ENCODE data around the gene CELSR1. TPM values are rescaled to one million over a fixed set of nuclear protein-coding genes. Genes with fewer than 3 reads are reported as not detected.

CELSR1 gene
- total RNA-seq, 2 donors from 2014 or later: 24.2 to 38.2 TPM

DNA sequence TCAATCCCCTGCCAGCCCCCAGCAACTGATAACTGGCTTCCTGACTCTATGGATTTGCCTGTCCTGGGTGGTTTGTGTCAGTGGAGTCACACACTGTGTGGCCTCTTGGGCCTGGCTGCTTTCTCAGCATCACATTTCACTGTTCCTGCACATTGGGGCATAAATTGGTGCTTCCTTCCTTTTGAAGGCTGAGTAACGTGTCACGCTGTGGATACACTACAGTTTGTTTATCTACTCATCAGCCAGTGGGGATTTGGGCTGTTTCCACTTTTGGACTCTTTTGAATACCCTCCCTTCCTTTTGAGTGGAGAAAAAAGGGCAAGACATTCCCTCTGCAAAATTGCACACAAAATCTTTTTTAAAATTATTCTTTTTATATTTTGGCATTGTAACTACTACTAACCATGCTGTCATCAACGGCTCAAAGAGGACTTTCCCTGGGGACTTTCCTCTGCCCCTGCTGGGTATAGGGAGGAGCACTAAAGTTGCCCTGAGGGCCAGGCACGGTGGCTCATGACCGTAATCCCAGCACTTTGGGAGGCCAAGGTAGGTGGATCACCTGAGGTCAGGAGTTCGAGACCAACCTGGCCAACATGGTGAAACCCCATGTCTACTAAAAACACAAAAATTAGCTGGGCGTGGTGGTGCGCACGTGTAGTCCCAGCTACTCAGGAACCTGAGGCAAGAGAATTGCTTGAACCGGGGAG, 7.8 kb upstream of the CELSR1 start:
- no peaks in the 10 kb centered on the region for H3K36me3 ChIP-seq
- no peaks in the 10 kb centered on the region for H3K9me3 ChIP-seq
- no peak for TF ChIP-seq POLR2AphosphoS5 (IDR thresholded peaks at IDR 0.05)
- TF ChIP-seq, protein P1, sequence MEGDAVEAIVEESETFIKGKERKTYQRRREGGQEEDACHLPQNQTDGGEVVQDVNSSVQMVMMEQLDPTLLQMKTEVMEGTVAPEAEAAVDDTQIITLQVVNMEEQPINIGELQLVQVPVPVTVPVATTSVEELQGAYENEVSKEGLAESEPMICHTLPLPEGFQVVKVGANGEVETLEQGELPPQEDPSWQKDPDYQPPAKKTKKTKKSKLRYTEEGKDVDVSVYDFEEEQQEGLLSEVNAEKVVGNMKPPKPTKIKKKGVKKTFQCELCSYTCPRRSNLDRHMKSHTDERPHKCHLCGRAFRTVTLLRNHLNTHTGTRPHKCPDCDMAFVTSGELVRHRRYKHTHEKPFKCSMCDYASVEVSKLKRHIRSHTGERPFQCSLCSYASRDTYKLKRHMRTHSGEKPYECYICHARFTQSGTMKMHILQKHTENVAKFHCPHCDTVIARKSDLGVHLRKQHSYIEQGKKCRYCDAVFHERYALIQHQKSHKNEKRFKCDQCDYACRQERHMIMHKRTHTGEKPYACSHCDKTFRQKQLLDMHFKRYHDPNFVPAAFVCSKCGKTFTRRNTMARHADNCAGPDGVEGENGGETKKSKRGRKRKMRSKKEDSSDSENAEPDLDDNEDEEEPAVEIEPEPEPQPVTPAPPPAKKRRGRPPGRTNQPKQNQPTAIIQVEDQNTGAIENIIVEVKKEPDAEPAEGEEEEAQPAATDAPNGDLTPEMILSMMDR (IDR thresholded peaks at IDR 0.05): no peak
- TF ChIP-seq POLR2A (IDR thresholded peaks at IDR 0.05): no peak
- no peak for DNase-seq (ENCODE audit: low spot score)
- no peak overlapping the region for H3K4me3 ChIP-seq
- WGBS: 60% methylated on average over 10 of the region's 10 CpGs
- peaks cover 15% of the 10 kb centered on the region for H3K4me1 ChIP-seq (replicated peaks)
- H3K27me3 ChIP-seq (replicated peaks; ENCODE audit: insufficient read depth): no peaks in the 10 kb centered on the region
- H3K27ac ChIP-seq: no peak overlapping the region
- intact Hi-C loops (cut with DNase I): loop anchor here (10.0 kb wide), 1 partner anchor 550 kb away; no protein-coding TSS in a partner anchor

DNA sequence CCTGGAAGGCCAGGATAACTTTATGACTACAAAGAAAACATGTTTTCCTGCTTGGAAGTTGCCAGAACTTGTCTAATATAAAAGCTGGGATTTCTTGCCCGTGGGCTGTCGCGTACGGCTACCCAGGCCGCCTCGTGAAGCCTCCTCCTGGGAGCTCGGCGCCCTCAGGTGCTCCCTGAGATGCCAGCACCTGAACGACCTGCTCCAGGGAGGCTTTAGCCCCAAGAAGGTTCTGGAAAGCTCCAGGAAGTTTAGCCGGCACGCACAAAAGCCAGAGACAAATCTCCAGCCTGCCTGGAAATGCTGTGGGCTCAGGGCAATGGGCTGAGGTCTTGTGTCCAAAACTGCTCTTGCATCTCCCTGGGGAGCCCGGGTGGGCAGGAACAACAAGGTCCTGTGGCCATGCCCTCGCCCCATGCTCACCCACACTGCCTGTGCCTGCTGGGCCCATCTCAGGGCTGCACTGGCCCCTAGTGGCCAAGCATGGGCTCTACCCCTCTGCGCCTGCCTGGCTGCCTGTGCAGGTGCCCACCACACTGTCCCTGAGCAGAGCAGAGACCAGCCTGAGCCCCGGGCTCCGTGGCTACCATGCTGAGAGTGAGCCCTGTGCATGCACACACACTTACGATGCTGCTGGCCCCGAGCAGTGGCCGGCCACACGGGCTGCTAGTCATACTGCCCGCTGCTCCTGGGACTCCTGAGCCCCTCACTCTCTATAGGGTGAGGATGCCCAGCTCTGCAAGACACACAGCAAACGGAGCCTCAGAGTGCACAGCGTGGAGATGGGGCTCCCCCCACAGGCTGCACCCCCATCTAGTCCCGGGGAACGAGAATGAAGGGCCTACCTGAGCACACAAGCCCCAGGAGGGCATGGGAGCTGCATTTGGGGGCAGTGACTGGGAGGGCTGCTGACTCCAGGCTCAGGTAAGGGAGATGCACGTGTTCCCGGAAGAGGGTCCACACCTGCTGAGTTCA, 4.9 kb upstream of the CELSR1 start:
- H3K27ac ChIP-seq: peak overlapping the region; percentile 63 to 85
- H3K27me3 ChIP-seq (replicated peaks; ENCODE audit: insufficient read depth): no peaks in the 10 kb centered on the region
- H3K4me1 ChIP-seq (replicated peaks): peaks cover 21% of the 10 kb centered on the region
- intact Hi-C loops (cut with DNase I): loop anchor here (2.0 to 10.0 kb wide), 2 partner anchors 173 to 547 kb away; no protein-coding TSS in a partner anchor
- WGBS: 25% methylated on average over 23 of the region's 27 CpGs
- TF ChIP-seq, protein P1 (IDR thresholded peaks at IDR 0.05): peak; percentile 83 to 97 (median 96)
- TF ChIP-seq POLR2AphosphoS5 (IDR thresholded peaks at IDR 0.05): peak; percentile 47
- TF ChIP-seq POLR2A (IDR thresholded peaks at IDR 0.05): no peak
- H3K36me3 ChIP-seq: no peaks in the 10 kb centered on the region
- H3K4me3 ChIP-seq: no peak overlapping the region
- DNase-seq (ENCODE audit: low spot score): peak; percentile 70
- H3K9me3 ChIP-seq: no peaks in the 10 kb centered on the region

- peak overlapping the region; percentile 63 to 85 for H3K27ac ChIP-seq
- DNase-seq (ENCODE audit: low spot score): no peak
- H3K27me3 ChIP-seq (replicated peaks; ENCODE audit: insufficient read depth): no peaks in the 10 kb centered on the region
- TF ChIP-seq POLR2AphosphoS5 (IDR thresholded peaks at IDR 0.05): no peak
- TF ChIP-seq, protein P1 (IDR thresholded peaks at IDR 0.05): no peak
- TF ChIP-seq POLR2A (IDR thresholded peaks at IDR 0.05): no peak
- H3K36me3 ChIP-seq: no peaks in the 10 kb centered on the region
- peaks cover 16% of the 10 kb centered on the region for H3K4me1 ChIP-seq (replicated peaks)
- WGBS: 38% methylated on average over 7 of the region's 7 CpGs
- H3K9me3 ChIP-seq: no peaks in the 10 kb centered on the region
- H3K4me3 ChIP-seq: no peak overlapping the region
- intact Hi-C loops (cut with DNase I): loop anchor here (10.0 kb wide), 1 partner anchor 547 kb away; no protein-coding TSS in a partner anchor
These were observed 4.1 kb upstream of the CELSR1 start for GRCh38 chr22:46541536-46541935.

DNA sequence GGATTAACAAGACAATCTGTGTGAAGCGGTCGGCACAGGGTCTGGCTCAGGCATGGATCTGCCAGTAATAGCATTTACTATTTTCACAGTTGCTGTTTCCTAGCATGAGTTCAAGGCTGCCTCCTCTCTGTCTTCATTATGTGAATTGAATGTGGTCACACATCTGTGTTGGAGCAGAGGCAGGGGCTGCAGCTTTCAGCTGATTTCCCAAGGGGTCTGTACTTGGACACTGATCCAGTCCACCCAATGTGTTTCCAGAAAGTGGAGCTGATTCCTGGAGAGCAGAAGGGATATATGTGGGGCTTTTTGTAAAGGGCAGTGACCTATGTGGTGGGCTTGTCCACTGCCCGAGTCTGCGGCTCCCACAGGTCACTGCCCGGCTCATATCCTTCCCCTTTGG, 3.5 kb upstream of the CELSR1 start:
- Histone ChIP-seq H3K4me3 (no peak overlapping the region), H3K27me3 (replicated peaks; ENCODE audit: insufficient read depth) (no peaks in the 10 kb centered on the region), H3K27ac (peak overlapping the region; percentile 63 to 85), H3K4me1 (replicated peaks) (peaks cover 16% of the 10 kb centered on the region), H3K36me3 (no peaks in the 10 kb centered on the region), H3K9me3 (no peaks in the 10 kb centered on the region)
- WGBS: 92% methylated on average over 5 of the region's 5 CpGs
- TF ChIP-seq POLR2AphosphoS5 (IDR thresholded peaks at IDR 0.05) (no peak), POLR2A (IDR thresholded peaks at IDR 0.05) (no peak)
- TF ChIP-seq, protein P1 (IDR thresholded peaks at IDR 0.05): no peak
- no peak for DNase-seq (ENCODE audit: low spot score)
- intact Hi-C loops (cut with DNase I): loop anchor here (10.0 kb wide), 1 partner anchor 546 kb away; no protein-coding TSS in a partner anchor
